Activated T-cell treated with anti-CD3 and anti-CD28 coated beads for 48 hours (primary cell): Measurements from ENCODE around the gene ANKRD39.

ENCODE experiments used
- DNase-seq: peaks from one replicate; pipeline ENCODE4 v3.0.0-alpha.2; 2020; ENCODE audit warnings: low read depth

Gene ANKRD39

DNA sequence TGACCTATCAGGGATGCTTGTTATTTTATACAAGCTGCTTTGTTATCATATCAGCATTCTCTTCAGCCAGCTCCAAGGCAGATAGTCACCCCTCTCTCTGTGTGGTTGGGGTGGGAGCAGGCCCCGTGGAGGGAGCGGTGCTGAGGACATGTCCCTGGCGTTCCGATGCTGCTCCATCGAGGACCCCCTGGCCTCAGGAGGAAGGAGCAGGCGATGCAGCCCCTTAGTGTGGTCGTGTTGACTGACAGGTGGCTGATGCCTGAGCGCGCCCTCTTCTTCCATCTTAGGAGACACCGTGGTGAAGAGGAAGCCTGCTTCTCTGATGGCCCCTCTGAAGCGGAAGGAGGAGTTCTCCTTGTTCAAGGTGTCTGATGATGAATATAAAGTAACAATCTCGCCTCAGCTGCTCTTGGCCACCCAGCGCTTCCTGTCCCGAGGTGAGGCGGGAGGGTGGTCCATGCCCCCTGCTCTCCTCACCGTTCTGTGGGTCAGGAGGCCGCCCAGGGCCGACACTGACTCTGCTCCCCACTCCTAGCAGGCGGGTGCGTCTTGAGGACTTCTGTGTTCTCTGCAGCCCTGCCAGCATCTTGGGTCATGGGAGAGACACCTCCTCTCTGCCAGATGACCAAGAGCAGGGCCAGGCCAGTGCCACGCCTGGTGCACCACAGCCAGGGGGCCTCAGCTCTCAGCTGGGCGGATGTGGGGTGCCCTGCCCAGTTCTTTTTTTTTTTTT is 31.1 kb downstream of the ANKRD39 start:
- DNase-seq = no peak

DNA sequence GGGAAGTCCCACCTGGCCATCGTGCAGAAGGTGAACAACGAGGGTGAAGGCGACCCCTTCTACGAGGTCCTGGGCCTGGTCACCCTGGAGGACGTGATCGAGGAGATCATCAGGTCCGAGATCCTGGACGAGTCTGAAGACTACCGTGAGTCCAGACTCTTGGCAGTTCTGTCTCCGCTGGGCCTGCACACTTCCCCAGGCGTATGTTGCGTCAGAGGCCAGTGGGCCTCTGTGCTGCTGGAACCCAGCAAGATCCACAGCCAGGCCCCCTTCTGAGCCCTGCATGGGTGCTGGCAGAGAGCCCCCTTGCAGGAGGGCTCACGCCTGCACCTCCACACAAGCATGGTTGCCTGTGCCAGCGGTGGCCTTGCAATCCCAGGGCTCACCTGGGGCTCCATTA is 32.8 kb downstream of the ANKRD39 start:
- no peak for DNase-seq

DNA sequence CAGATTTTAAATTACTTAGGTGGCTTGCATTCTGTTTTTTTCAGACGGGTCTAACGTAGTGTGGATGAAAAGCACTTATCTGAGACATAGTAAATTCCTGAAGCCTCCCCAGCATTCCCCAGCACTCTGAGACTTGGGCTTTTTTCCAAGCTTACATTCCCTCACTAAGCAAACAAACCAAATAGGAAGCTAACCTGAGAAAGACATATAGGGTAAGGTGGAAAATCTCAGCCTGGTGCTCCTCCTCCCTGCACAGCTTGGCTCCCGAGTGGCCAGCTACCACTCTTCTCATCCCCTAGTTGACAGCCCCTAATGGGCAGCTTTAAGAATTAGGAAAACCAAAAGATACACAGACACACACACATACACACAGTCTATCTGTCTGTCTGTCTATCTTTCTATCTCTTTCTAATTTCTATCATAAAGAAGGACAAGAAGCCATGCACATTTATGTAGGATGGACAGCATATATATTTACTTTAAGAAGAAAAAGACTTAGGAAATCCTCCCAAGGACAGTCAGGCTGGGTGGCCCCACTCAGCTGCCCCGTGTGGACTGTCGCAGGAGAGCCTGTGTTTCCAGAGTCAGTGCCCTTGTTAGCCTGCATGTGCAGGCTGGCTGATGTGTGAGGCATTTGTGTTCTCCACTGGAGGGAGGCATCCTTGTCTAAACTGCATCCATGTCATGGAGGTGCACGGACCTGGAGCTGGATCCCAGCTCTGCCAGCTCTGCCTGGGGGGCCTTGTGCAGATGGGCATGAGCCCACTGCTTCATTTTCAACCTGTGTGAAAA is 33.5 kb downstream of the ANKRD39 start:
- no peak for DNase-seq

DNA sequence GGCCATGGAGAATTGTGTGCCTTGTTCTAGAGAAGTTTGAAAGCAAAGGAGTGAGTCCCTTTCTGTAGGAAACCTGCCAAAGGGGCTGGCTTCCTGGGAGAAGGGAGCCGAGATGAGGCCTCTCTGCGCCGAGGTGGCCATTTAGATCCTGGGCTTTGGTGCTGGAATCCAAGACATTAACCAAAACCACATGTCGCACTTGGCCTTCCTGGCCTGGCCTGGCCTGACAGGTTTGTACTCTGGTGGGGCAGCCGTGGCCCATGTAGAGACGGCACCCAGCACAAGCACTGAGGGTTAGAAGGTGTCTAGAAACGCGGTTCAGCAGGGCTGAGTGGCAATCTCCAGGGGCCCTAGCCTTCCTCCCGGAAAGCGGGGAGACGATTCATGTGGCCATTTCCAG is 34.6 kb downstream of the ANKRD39 start:
- DNase-seq = no peak

- no peak for DNase-seq
These were observed 35.0 kb downstream of the ANKRD39 start for GRCh38 chr2:96822786-96823185.

GRCh38 chr2:96821113-96821675 is 36.6 kb downstream of the ANKRD39 start:
- no peak for DNase-seq

DNA sequence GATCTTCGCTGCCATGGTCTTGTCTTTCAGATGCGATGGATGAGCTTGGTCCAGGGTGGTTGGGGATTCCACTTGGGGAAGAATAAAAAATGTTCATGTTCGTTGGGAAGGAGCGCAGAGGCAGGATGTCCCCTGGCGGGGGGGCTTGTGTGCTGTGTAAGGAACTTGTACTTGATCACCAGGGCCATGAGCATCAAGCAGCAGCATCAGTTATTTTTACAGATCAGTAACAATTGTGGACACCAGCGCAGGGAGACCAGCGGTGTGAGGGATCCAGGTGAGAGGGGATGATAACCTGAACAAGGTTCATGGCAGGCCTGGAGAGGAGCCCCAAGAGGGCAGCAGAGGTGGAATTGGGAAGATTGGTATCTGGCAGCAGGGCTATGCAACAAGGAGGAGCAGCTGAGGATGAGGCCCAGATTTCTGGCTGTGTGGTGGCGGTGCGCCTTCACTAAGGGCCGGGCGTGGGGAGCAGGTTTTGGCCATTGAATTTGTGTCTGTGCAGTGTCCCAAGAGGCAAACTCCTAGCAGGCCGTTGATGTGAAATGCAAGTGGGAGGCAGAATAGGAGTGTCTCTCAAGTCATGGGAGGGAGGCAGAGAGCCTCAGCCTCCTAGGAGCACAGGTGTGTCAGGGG is 37.8 kb downstream of the ANKRD39 start:
- no peak for DNase-seq

DNA sequence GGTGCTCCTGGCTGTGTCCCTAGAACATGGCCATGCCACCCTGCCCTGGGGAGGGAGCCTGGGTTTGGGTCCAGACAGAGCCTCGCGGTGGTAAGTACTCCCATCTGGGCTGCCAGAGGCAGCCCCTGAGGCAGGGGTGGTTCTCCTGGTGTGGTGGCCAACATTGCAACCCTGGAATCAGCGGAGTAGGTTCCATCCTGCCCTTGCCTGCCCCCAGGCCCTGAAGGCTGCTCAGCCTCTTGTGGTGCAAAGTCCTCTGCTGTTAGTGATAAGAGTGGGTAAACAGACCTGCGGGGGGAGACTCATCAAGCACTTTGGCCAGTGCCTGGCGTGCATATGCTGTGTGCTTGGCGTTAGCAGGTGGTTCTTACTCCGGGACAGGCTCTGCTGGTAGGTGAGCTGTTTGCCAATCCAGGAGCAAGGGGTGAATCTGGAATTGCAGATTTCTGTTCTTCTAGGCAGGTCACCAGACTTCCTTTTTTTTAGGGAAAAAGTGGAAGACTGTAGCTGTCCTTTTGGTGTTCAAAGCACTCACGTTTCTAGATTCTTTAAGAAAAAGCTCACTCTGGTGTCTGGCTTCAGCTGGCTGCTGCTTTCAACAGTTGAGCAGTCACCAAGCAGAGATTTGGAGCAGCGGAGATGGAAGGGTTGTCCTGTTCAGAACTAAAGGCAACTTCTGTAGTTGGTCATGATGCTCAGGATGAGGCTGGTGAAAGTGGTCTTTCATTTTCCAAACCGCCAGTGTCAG is 38.5 kb downstream of the ANKRD39 start:
- no peak for DNase-seq

DNA sequence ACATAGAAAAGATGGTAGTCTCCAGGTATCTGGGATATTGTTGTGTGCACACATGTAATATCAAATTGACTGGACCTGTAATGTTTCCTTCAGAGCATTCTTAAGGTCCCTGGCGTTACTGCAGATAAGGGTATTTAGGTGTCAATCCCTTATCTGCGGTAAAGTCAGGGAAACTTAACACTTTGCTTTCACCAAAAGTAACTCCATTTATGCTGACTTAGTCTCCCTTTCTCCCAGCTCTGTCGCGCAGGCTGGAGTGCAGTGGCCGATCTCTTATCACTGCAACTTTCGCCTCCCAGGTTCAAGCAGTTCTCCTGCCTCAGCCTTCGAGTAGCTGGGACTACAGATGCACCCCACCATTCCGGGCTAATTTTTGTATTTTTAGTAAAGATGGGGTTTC is 39.9 kb downstream of the ANKRD39 start:
- no peak for DNase-seq

GRCh38 chr2:96816836-96817702 is 40.7 kb downstream of the ANKRD39 start:
- DNase-seq = no peak

DNA sequence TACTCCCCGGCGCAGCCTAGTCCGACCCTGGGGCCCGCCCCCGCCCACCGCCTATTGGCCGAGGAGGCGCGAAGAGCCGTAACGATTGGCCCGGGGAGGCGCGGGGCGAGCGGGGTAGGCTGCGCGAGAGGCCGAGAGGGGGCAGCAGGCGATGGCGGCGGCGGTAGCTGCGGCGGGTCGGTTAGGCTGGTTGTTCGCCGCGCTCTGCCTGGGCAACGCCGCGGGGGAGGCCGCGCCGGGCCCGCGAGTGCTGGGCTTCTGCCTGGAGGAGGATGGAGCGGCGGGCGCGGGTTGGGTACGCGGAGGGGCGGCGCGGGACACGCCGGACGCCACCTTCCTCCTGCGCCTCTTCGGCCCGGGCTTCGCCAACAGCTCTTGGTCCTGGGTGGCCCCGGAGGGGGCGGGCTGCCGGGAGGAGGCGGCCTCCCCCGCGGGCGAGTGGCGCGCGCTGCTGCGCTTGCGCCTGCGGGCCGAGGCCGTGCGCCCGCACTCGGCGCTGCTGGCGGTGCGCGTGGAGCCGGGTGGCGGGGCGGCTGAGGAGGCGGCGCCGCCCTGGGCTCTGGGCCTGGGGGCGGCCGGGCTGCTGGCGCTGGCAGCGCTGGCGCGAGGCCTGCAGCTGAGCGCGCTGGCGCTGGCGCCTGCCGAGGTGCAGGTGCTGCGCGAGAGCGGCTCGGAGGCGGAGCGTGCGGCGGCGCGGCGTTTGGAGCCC is 41.5 kb downstream of the ANKRD39 start, which contains the start of gene CNNM3:
CNNM3 (plus strand) TSS at position 142 of the 709 bp plus-strand sequence; CDS start at position 152, 10 bp downstream.
- peak; percentile 97 for DNase-seq

GRCh38 chr2:96815326-96816126 is 42.3 kb downstream of the ANKRD39 start:
- no peak for DNase-seq

DNA sequence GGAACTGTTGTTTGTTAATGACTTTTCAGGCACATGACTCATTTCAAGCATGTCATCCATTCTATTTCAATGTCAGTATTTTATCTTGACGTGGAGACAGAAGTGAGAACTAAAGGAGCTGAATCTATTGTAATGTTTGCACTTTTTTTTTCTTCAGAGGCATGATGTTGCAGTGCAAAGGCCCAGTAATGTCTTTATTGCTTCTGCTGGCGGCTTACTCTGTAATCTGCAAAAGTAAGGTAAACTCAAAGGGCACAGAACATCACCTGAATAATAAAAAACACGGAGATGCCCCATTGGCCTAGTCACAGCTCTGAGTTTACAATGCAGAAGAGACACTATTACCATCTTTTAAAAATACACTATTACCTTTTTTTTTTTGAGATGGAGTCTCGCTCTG is 44.2 kb downstream of the ANKRD39 start:
- no peak for DNase-seq

DNA sequence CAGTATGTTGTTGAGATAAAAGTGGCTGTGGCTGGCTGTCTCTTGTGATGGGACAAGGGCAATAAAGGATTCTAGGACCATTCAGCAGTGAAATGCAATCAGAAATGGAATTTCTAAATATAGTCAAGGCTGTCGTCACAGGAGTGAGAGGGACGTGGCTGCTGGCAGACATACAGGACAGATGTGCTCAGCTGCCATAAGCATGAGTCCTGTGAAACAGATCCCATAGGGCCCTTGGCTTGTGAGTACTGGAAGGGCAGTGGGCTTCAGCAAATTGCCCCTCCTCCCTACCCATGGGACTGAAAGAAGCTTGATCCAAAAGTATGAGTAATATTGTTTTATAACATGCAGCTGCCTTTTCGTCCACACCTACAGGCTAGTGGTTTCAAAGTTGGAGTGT is 45.9 kb downstream of the ANKRD39 start:
- no peak for DNase-seq

DNA sequence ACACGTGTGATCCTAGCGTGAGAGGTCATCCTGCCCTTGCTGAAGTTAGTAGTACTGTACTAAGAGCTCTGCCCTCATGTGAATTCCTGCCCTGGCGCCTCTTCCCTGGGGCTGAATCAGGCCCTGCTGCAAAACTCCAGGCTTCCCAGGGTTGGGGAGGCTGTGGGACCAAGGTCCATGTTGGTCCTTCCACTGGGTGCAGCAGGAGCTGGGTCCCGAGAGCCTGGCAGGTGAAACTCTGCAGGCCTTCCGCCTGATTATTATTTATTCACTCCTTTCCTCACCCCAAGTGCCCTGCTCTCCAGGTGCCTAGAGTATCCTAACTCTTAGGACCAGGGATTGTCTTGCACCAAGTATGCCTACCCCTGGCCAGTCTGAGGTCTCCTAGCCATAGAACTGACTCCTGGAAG is 47.0 kb downstream of the ANKRD39 start:
- no peak for DNase-seq

- no peak for DNase-seq
These were observed 47.6 kb downstream of the ANKRD39 start for GRCh38 chr2:96809951-96810782.

- no peak for DNase-seq
These were observed 48.5 kb downstream of the ANKRD39 start for GRCh38 chr2:96809216-96809882.
